Heart left ventricle (tissue), 13 donors: Measurements from ENCODE around the gene ANO4.
"Not testable (repeated sequence)": the region's sequence is repeated elsewhere in the genome, so short reads cannot be mapped to it uniquely, and the experiment has no call there.

Experiments
- CTCF ChIP-seq, 12 donors: fragments of 200-600 bp; sonication (generic) in 4 of 12; IDR thresholded peaks; one replicate each; pipeline versions ENCODE4 v1.5.0 to v1.8.0; 2018 to 2022; ENCODE audit warnings: antibody characterized with exemption in 12 of 12, mild to moderate bottlenecking in 5 of 12
- POLR2A ChIP-seq, 2 donors: fragments of 450-650 bp; IDR thresholded peaks; one replicate each; pipeline ENCODE4 v1.6.1; 2017; ENCODE audit warnings: antibody characterized with exemption in 2 of 2, mild to moderate bottlenecking in 2 of 2, moderate library complexity in 2 of 2
- donor health status: ischemic (EF 13 %, LVEDD 7.1; RV severe dilation, severe dysfunction).
- donor health status: DM: no; HTN: yes; CAD: no.
- donor health status: DM: no; HTN: no; CAD: no.
- donor health status: ischemic (EF 25% LVEDD 6.9; RV normal size, moderate dysfunction).
- donor health status: ischemic (EF 25% LVEDD 5.7; RV mildly dilated, moderate dysfunction).
- donor health status: ischemic (EF 35%, LVEDD 5.7; RV mildly dilated, moderate dysfunction).
- donor health status: nonischemic (EF 11% LVEDD 7.7; RV severe dilation, severe dysfunction).
- donor health status: DM: yes; HTN: yes; CAD: no.
- donor health status: PGD.
- donor health status: ischemic (EF 29% LVEDD 5.4; RV normal size, mild dysfunction).
- donor health status: nonischemic (EF 23%, LVEDD 6.1; RV moderate dilation, normal function).

GRCh38 chr12:101090222-101090621 is 295.6 kb downstream of the ANO4 start:
- not testable (repeated sequence) for TF ChIP-seq CTCF, POLR2A (IDR thresholded peaks at IDR 0.05)
